ENCODE measurements around the gene MTHFS.

DNA sequence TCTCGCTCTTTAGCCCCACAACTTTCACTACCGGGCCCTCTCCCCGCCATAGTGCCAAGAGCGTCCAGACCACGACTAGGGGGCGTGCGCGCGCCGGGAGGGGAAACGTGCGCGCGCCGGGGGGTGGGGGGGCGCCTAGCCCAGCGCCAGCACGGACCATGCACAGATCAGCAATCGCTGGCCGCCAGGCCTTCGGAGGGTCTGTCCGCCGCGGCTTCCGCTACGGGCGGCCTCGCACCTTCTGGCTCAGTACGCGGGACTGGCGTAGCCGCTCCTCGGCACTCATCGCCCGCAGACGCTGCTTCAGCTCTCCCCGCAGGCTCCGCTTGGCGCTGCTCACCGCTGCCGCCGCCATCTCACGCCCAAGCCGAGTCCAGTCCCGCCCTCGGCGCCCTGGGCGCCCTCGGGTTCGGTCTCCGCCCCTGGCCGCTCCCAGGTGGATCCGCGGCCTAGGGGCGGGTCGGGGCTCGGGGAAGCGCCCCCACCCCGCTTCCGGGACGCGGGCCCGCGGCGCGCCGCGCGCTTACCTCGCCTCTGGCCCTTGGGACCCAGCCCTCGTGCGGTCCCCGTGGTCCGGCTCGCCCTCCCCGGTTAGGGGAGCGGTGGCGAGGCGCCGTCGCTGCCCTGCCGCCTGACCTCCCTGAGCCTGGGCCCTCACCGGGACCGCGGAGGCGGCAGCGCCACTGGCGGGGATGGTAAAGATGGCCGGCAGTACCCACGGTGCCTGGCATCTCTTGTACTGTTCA lies at the start of gene MTHFS:
- TF ChIP-seq EP300 (IDR thresholded peaks at IDR 0.05) = no peak
- TF ChIP-seq, protein P1, sequence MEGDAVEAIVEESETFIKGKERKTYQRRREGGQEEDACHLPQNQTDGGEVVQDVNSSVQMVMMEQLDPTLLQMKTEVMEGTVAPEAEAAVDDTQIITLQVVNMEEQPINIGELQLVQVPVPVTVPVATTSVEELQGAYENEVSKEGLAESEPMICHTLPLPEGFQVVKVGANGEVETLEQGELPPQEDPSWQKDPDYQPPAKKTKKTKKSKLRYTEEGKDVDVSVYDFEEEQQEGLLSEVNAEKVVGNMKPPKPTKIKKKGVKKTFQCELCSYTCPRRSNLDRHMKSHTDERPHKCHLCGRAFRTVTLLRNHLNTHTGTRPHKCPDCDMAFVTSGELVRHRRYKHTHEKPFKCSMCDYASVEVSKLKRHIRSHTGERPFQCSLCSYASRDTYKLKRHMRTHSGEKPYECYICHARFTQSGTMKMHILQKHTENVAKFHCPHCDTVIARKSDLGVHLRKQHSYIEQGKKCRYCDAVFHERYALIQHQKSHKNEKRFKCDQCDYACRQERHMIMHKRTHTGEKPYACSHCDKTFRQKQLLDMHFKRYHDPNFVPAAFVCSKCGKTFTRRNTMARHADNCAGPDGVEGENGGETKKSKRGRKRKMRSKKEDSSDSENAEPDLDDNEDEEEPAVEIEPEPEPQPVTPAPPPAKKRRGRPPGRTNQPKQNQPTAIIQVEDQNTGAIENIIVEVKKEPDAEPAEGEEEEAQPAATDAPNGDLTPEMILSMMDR (IDR thresholded peaks at IDR 0.05) = peak in 1 of 2 donors; percentile 34
